K562 (cell line): ENCODE results near the gene SLC37A2. TPM values are rescaled to one million over a fixed set of nuclear protein-coding genes. Genes with fewer than 3 reads are reported as not detected.
A peak's percentile ranks its signal among the peaks of the same experiment; 100 is the strongest.

ENCODE experiments used
- ATAC-seq: fragments of 200-7000 bp; cut with Tn5 transposase; 3 replicates; pipeline ENCODE4 v1.9.1; 2020; ENCODE audit warnings: moderate library complexity
- BruUV-seq: library from RNA; stranded (reverse); fragments of 400-500 nt; replicated peaks from 2 replicates; lab custom pipeline; 2021; lab: Mats Ljungman, UMichigan
- CTCF ChIA-PET: fragments of 300-600 bp; formaldehyde crosslinking; extraction: SDS; loops from one replicate; lab custom pipeline; 2021; ENCODE audit warnings: low intra/inter-chr PET ratio; lab: Yijun Ruan, JAX
- POLR2A ChIA-PET: fragments of 300-600, 350-650 bp; sonication (Branson Sonifier 250); formaldehyde crosslinking; extraction: SDS; loops from one replicate; lab custom pipeline; 2021; ENCODE audit warnings: antibody characterized with exemption, inconsistent platforms; lab: Yijun Ruan, JAX
- DNase-seq, 4 experiments: peaks; one replicate each; pipeline versions ENCODE4 v3.0.0 to v3.0.0-alpha.2; 2011 to 2018; ENCODE audit warnings: low spot score in 3 of 4, mixed read lengths in 3 of 4; ENCODE audit errors: extremely low read depth in 1 of 4
- FAIRE-seq: peaks from 2 replicates; lab custom pipeline; 2011; peaks lifted over from hg19 to GRCh38; lab: Jason Lieb, UNC
- H2AFZ ChIP-seq: 2 replicates; pipeline ENCODE4 v1.6.0; 2011; ENCODE audit warnings: low read depth, low read length, control low read depth, inconsistent platforms
- H3K27ac ChIP-seq: fragments of 200-600 bp; 3 replicates; pipeline ENCODE4 v1.8.0; 2011; ENCODE audit warnings: low read depth, mild to moderate bottlenecking, control low read depth, inconsistent platforms, low read length, moderate library complexity, mixed read lengths; ENCODE audit errors: extremely low read depth
- H3K27me3 ChIP-seq, 2 experiments: fragments of 300-600 bp in 1 of 2; 2 replicates in 1 of 2; 3 replicates in 1 of 2; pipeline versions ENCODE4 v1.6.0 to v1.8.0; 2011; ENCODE audit warnings: inconsistent platforms in 2 of 2, low read length in 2 of 2, mild to moderate bottlenecking in 1 of 2, mixed read lengths in 1 of 2, moderate library complexity in 1 of 2; ENCODE audit not compliant: control insufficient read depth in 2 of 2, insufficient read depth in 2 of 2
- H3K36me3 ChIP-seq: fragments of 300-600 bp; 3 replicates; pipeline ENCODE4 v1.8.0; 2011; ENCODE audit warnings: mild to moderate bottlenecking, low read length, inconsistent platforms; ENCODE audit not compliant: control insufficient read depth, insufficient read depth
- H3K4me1 ChIP-seq, 2 experiments: fragments of 200-600 bp in 1 of 2; replicated peaks in 1 of 2; 2 replicates in 1 of 2; 3 replicates in 1 of 2; pipeline versions ENCODE4 v1.5.1 to v1.8.0; 2011; ENCODE audit warnings: inconsistent platforms in 2 of 2, low read length in 2 of 2, mild to moderate bottlenecking in 1 of 2, mixed read lengths in 1 of 2, moderate library complexity in 1 of 2; ENCODE audit not compliant: control insufficient read depth in 2 of 2, insufficient read depth in 2 of 2
- H3K4me2 ChIP-seq: 2 replicates; pipeline ENCODE4 v1.6.1; 2011; ENCODE audit warnings: low read length, control low read depth, inconsistent platforms, mixed read lengths; ENCODE audit not compliant: insufficient read depth
- H3K4me3 ChIP-seq: fragments of 200-600 bp; sonication (generic), shearing (Covaris generic); 2 replicates; pipeline ENCODE4 v1.5.1; 2016; ENCODE audit warnings: control low read depth, inconsistent platforms
- H3K79me2 ChIP-seq: fragments of 200-600 bp; 3 replicates; pipeline ENCODE4 v1.8.0; 2011; ENCODE audit warnings: low read length, inconsistent platforms; ENCODE audit not compliant: control insufficient read depth, insufficient read depth
- H3K9ac ChIP-seq, 2 experiments: 2 replicates each; pipeline versions ENCODE4 v1.6.0 to v1.6.1; 2011; ENCODE audit warnings: low read depth in 2 of 2, low read length in 2 of 2, control low read depth in 1 of 2, inconsistent platforms in 1 of 2, mild to moderate bottlenecking in 1 of 2, mixed read lengths in 1 of 2; ENCODE audit not compliant: insufficient read depth in 1 of 2
- H3K9me1 ChIP-seq: one replicate; pipeline ENCODE4 v1.6.0; 2011; ENCODE audit warnings: inconsistent platforms, mild to moderate bottlenecking, low read length, moderate library complexity; ENCODE audit not compliant: control insufficient read depth, insufficient read depth
- H3K9me3 ChIP-seq: replicated peaks from 2 replicates; pipeline ENCODE4 v1.5.1; 2011; ENCODE audit warnings: low read depth, low read length, inconsistent platforms; ENCODE audit not compliant: control insufficient read depth, insufficient read depth
- H4K20me1 ChIP-seq: replicated peaks from 2 replicates; pipeline ENCODE4 v1.6.1; 2011; ENCODE audit warnings: low read length, inconsistent platforms, mixed read lengths; ENCODE audit not compliant: control insufficient read depth, insufficient read depth
- COPS2 ChIP-seq: fragments of 450-650 bp; conservative IDR thresholded peaks from 2 replicates; pipeline ENCODE4 v1.6.1; 2016; ENCODE audit warnings: mild to moderate bottlenecking, moderate library complexity
- ETV1 ChIP-seq: fragments of 450-650 bp; conservative IDR thresholded peaks from 2 replicates; pipeline ENCODE4 v1.6.1; 2016; ENCODE audit warnings: missing genetic modification characterization, control low read depth, low read depth, missing compliant biosample characterization
- FOXK2 ChIP-seq, 2 experiments: fragments of 450-650 bp; IDR thresholded peaks in 1 of 2; conservative IDR thresholded peaks in 1 of 2; 2 replicates each; pipeline ENCODE4 v1.6.1; 2016; ENCODE audit warnings: low read depth in 2 of 2, mild to moderate bottlenecking in 1 of 2
- LEF1 ChIP-seq: fragments of 450-650 bp; IDR thresholded peaks from 2 replicates; pipeline ENCODE4 v1.6.1; 2016; ENCODE audit warnings: mild to moderate bottlenecking
- PRDM10 ChIP-seq: fragments of 450-650 bp; IDR thresholded peaks from 2 replicates; pipeline ENCODE4 v1.6.1; 2018; ENCODE audit not compliant: partially characterized antibody
- RBM14 ChIP-seq: fragments of 200-400 bp; formaldehyde crosslinking; IDR thresholded peaks from 2 replicates; pipeline ENCODE4 v1.6.1; 2018; ENCODE audit warnings: low read depth, mild to moderate bottlenecking, low read length, moderate library complexity, borderline replicate concordance; ENCODE audit not compliant: insufficient read depth
- RNF219 ChIP-seq: fragments of 250-450 bp; sonication (Bioruptor Pico); IDR thresholded peaks from 2 replicates; pipeline ENCODE4 v1.5.0; 2022; ENCODE audit warnings: mild to moderate bottlenecking
- SPI1 ChIP-seq: IDR thresholded peaks from 2 replicates; pipeline ENCODE4 v1.6.1; 2011; ENCODE audit warnings: low read depth, low read length, control low read depth, borderline replicate concordance
- STAT5A ChIP-seq: IDR thresholded peaks from 2 replicates; pipeline ENCODE4 v1.6.1; 2012; ENCODE audit warnings: low read length, inconsistent platforms, borderline replicate concordance
- ZFX ChIP-seq: sonication (generic); formaldehyde crosslinking; IDR thresholded peaks from 2 replicates; pipeline ENCODE4 v1.8.0; 2022; ENCODE audit warnings: mild to moderate bottlenecking, missing genetic modification reagents, moderate library complexity
- ZNF124 ChIP-seq: sonication (generic); formaldehyde crosslinking; IDR thresholded peaks from 2 replicates; pipeline ENCODE4 v1.8.1; 2022; ENCODE audit warnings: missing genetic modification reagents
- ZNF780A ChIP-seq: fragments of 250-450 bp; sonication (Bioruptor Pico); IDR thresholded peaks from 2 replicates; pipeline ENCODE4 v1.5.0; 2021; ENCODE audit warnings: mild to moderate bottlenecking
- WGBS: fragments of 100-300 bp; shearing (Covaris generic); methylation state at CpG from one replicate; pipeline ENCODE4 v1.1.6; 2016; ENCODE audit warnings: low coverage, mixed read lengths; ENCODE audit not compliant: insufficient coverage; ENCODE audit errors: missing lambda C conversion rate; 5-methylcytosine and 5-hydroxymethylcytosine counted together
- in situ Hi-C: fragments of 300-500 bp; cut with MboI; formaldehyde crosslinking; loops from 4 replicates; pipeline ENCODE4 v1.15.0; 2018; ENCODE audit warnings: inconsistent platforms, mixed read lengths
- intact Hi-C: fragments of 100-400 bp; cut with micrococcal nuclease; formaldehyde crosslinking; loops from 2 replicates; pipeline ENCODE4 v1.14.2; 2022
- polyA plus RNA-seq, 8 experiments: library from polyadenylated mRNA; depleted of rRNA in 4 of 8; stranded (reverse) in 5 of 8; unstranded in 3 of 8; fragments of >200 nt; fragmentation: Nextera tagmentation in 2 of 8; fragmentation: Illumina TruSeq in 1 of 8; extraction: Ambion mirVana in 2 of 8; extraction: Trizol in 1 of 8; gene quantifications; 2 replicates each; pipeline versions ENCODE4 v1.2.1 to v1.2.3, GENCODE V29; 2011 to 2014; ENCODE audit warnings: inconsistent platforms in 1 of 8, missing spikeins in 1 of 8
- total RNA-seq, 7 experiments: library from RNA; depleted of rRNA in 6 of 7; stranded (reverse); fragments of >200 nt in 6 of 7; fragmentation: Illumina TruSeq in 2 of 7; extraction: Trizol in 2 of 7; gene quantifications; 2 replicates each; pipeline versions ENCODE4 v1.2.1 to v1.2.3, GENCODE V29; 2011 to 2021; ENCODE audit warnings: low replicate concordance in 1 of 7

Gene SLC37A2
- total and polyA plus RNA-seq, 9 of the 15 experiments (the other 6 are each of a cell fraction or from before 2014, with no cell fraction given), result 0.01 to 1.2 (median 0.52) TPM

- H3K27me3 ChIP-seq, result no peaks in the 10 kb centered on the region
- no peak overlapping the region for H3K4me2 ChIP-seq
- ATAC-seq, result peak; percentile 11; the same call in 1 of the 3 replicates
Observed at GRCh38 chr11:125079151-125079877, 16.2 kb downstream of the SLC37A2 start.

More at GRCh38 chr11:125079151-125079877, 16.2 kb downstream of the SLC37A2 start:
- POLR2A ChIA-PET, result interaction anchor here (0.5 to 1.1 kb wide), 2 partner anchors 9 to 96 kb away, joined by 3 read pairs; no protein-coding TSS in a partner anchor
- Histone ChIP-seq H3K9ac (peak overlapping the region in 1 of 2 experiments; percentile 19; a peak in 1 of 4 replicates), H3K4me3 (no peak overlapping the region), H3K79me2 (no peaks in the 10 kb centered on the region), H3K9me1 (peaks cover 5% of the 10 kb centered on the region), H2AFZ (peak overlapping the region; percentile 38; the same call in 1 of the 2 replicates), H4K20me1 (no peaks in the 10 kb centered on the region), H3K36me3 (no peaks in the 10 kb centered on the region), H3K27ac (no peak overlapping the region), H3K4me1 (peaks cover 25 to 28% of the 10 kb centered on the region in 2 experiments), H3K9me3 (no peaks in the 10 kb centered on the region)
- 0 out of 4 replicates have a peak, but pooled peaks of 1 of the 2 experiments have one; percentile 21 for TF ChIP-seq FOXK2 (conservative IDR thresholded peaks at IDR 0.05 in 1 of 2, IDR thresholded peaks at IDR 0.05 in 1 of 2; ENCODE audit: low read depth in 2 of 2)
- no peak for TF ChIP-seq ZFX
- TF ChIP-seq ETV1, result no peak
- TF ChIP-seq RBM14, result no peak
- no peak for TF ChIP-seq LEF1
- TF ChIP-seq ZNF780A (CRISPR knock-in tag), result no peak
- peak; percentile 57 for TF ChIP-seq SPI1
- no peak for TF ChIP-seq COPS2
- no peak for TF ChIP-seq RNF219 (CRISPR knock-in tag)
- TF ChIP-seq PRDM10, result peak; percentile 94
- TF ChIP-seq STAT5A, result no peak
- TF ChIP-seq ZNF124 (CRISPR knock-in tag), result no peak
- CTCF ChIA-PET, result no interaction called here
- intact Hi-C loops, result no loop called here
- no peak for FAIRE-seq
- in situ Hi-C loops, result no loop called here
- WGBS, result 45% methylated on average over 18 of the region's 18 CpGs
- DNase-seq, result no peak
- no TSS peak for BruUV-seq
